Thyroid gland (tissue), 4 donors: ENCODE results near the gene FAM209B. TPM values are rescaled to one million over a fixed set of nuclear protein-coding genes. Genes with fewer than 3 reads are reported as not detected.
A peak's percentile ranks its signal among the peaks of the same experiment; 100 is the strongest.
"Not testable (repeated sequence)": the region's sequence is repeated elsewhere in the genome, so short reads cannot be mapped to it uniquely, and the experiment has no call there.

Source experiments
- DNase-seq, 2 donors: peaks; one replicate each; pipeline ENCODE4 v3.0.0-alpha.2; 2019
- H3K27ac ChIP-seq, 3 donors: fragments of 200-600 bp; sonication (generic); 1 replicate in 2 of 3; 2 replicates in 1 of 3; pipeline ENCODE4 v1.5.1; 2016 to 2019; ENCODE audit warnings: mild to moderate bottlenecking in 1 of 3, moderate library complexity in 1 of 3
- H3K27me3 ChIP-seq: fragments of 200-600 bp; sonication (generic); one replicate; pipeline ENCODE4 v1.5.1; 2019
- H3K36me3 ChIP-seq, 2 donors: fragments of 200-600 bp; sonication (generic); one replicate each; pipeline ENCODE4 v1.5.1; 2016 to 2019
- H3K4me1 ChIP-seq, 2 donors: fragments of 200-600 bp; sonication (generic); one replicate each; pipeline ENCODE4 v1.5.1; 2017 to 2019
- H3K4me3 ChIP-seq, 3 donors: fragments of 200-600 bp; sonication (generic); replicated peaks in 1 of 3; 1 replicate in 2 of 3; 2 replicates in 1 of 3; pipeline ENCODE4 v1.5.1; 2016; ENCODE audit warnings: mild to moderate bottlenecking in 1 of 3
- H3K9me3 ChIP-seq: fragments of 200-600 bp; sonication (generic); one replicate; pipeline ENCODE4 v1.5.1; 2017
- CTCF ChIP-seq, 6 experiments: fragments of 200-600 bp in 3 of 6; fragments of 450-650 bp in 3 of 6; sonication (generic) in 3 of 6; IDR thresholded peaks; one replicate each; pipeline ENCODE4 v1.5.1; 2016 to 2019; ENCODE audit warnings: antibody characterized with exemption in 6 of 6, mild to moderate bottlenecking in 2 of 6, inconsistent platforms in 1 of 6, moderate library complexity in 1 of 6
- POLR2A ChIP-seq, 2 donors: fragments of 450-650 bp; IDR thresholded peaks; one replicate each; pipeline ENCODE4 v1.6.1; 2017; ENCODE audit warnings: antibody characterized with exemption in 2 of 2, mild to moderate bottlenecking in 2 of 2, moderate library complexity in 1 of 2
- WGBS, 2 donors: methylation state at CpG; one replicate each; pipeline ENCODE4 v1.1.5; 2017; 5-methylcytosine and 5-hydroxymethylcytosine counted together
- intact Hi-C: fragments of 100-400 bp; cut with DNase I; formaldehyde crosslinking; loops from one replicate; pipeline ENCODE4 v1.15.1; 2023
- total RNA-seq, 4 donors: library from RNA; depleted of rRNA; stranded (reverse); fragments of >200 nt; gene quantifications; one replicate each; pipeline ENCODE4 v1.2.3, GENCODE V29; 2016

The FAM209B gene
- total RNA-seq, 4 donors from 2014 or later, result 0.56 TPM; not detected in 3

- Histone ChIP-seq H3K4me1 (peaks cover 0 to 11% of the 10 kb centered on the region in 2 donors), H3K36me3 (no peaks in the 10 kb centered on the region), H3K9me3 (no peaks in the 10 kb centered on the region), H3K4me3 (no peak overlapping the region), H3K27me3 (no peaks in the 10 kb centered on the region), H3K27ac (no peak overlapping the region)
- intact Hi-C loops, result no loop called here
- no peak for DNase-seq
- WGBS, 2 donors, result 74 to 76% methylated on average over 6 of the region's 6 CpGs
- no peak for TF ChIP-seq CTCF (IDR thresholded peaks at IDR 0.05)
- TF ChIP-seq POLR2A (IDR thresholded peaks at IDR 0.05), result no peak
These were observed 25.9 kb downstream of the FAM209B start for GRCh38 chr20:56558968-56559367.

GRCh38 chr20:56564526-56564925 is 31.5 kb downstream of the FAM209B start:
- intact Hi-C loops, H3K36me3 ChIP-seq, H3K27ac ChIP-seq, H3K9me3 ChIP-seq, H3K4me3 ChIP-seq, H3K4me1 ChIP-seq, H3K27me3 ChIP-seq: not testable (repeated sequence)
- 66 to 74% methylated on average over 6 of the region's 6 CpGs for WGBS, 2 donors
- peak; percentile 7 to 25 for DNase-seq

- Histone ChIP-seq H3K36me3 (no peaks in the 10 kb centered on the region), H3K27me3 (no peaks in the 10 kb centered on the region), H3K9me3 (no peaks in the 10 kb centered on the region), H3K4me3 (no peak overlapping the region), H3K4me1 (peaks cover 0 to 6% of the 10 kb centered on the region in 2 donors), H3K27ac (no peak overlapping the region)
- no peak for DNase-seq
- TF ChIP-seq CTCF (IDR thresholded peaks at IDR 0.05) (no peak), POLR2A (IDR thresholded peaks at IDR 0.05) (no peak)
- intact Hi-C loops, result no loop called here
- 91 to 95% methylated on average over 4 of the region's 4 CpGs for WGBS, 2 donors
These were observed 32.5 kb downstream of the FAM209B start for GRCh38 chr20:56565511-56565910.

GRCh38 chr20:56566621-56567020 is 33.6 kb downstream of the FAM209B start:
- WGBS, 2 donors, result 19 to 34% methylated on average over 3 of the region's 3 CpGs
- Histone ChIP-seq H3K36me3 (no peaks in the 10 kb centered on the region), H3K27me3 (no peaks in the 10 kb centered on the region), H3K4me1 (peaks cover 0 to 6% of the 10 kb centered on the region in 2 donors), H3K4me3 (no peak overlapping the region), H3K9me3 (no peaks in the 10 kb centered on the region), H3K27ac (no peak overlapping the region)
- intact Hi-C loops, result no loop called here
- TF ChIP-seq POLR2A (IDR thresholded peaks at IDR 0.05) (no peak), CTCF (IDR thresholded peaks at IDR 0.05) (no peak)
- no peak for DNase-seq

- H3K4me1 ChIP-seq, result peaks cover 0 to 6% of the 10 kb centered on the region in 2 donors
- TF ChIP-seq CTCF (IDR thresholded peaks at IDR 0.05) (no peak), POLR2A (IDR thresholded peaks at IDR 0.05) (no peak)
- DNase-seq, result no peak
- H3K36me3 ChIP-seq, result no peaks in the 10 kb centered on the region
- intact Hi-C loops, result no loop called here
- no peak overlapping the region for H3K4me3 ChIP-seq
- H3K27me3 ChIP-seq, result no peaks in the 10 kb centered on the region
- H3K27ac ChIP-seq, result no peak overlapping the region
- H3K9me3 ChIP-seq, result no peaks in the 10 kb centered on the region
- 0 to 69% methylated on average over 2 of the region's 2 CpGs for WGBS, 2 donors
These were observed 37.8 kb downstream of the FAM209B start for GRCh38 chr20:56570832-56571231.

- H3K36me3 ChIP-seq, result no peaks in the 10 kb centered on the region
- H3K4me1 ChIP-seq, result no peaks in the 10 kb centered on the region
- H3K9me3 ChIP-seq, result no peaks in the 10 kb centered on the region
- intact Hi-C loops, result no loop called here
- no peaks in the 10 kb centered on the region for H3K27me3 ChIP-seq
- TF ChIP-seq POLR2A (IDR thresholded peaks at IDR 0.05), result no peak
- TF ChIP-seq CTCF (IDR thresholded peaks at IDR 0.05), result no peak
- no peak overlapping the region for H3K4me3 ChIP-seq
- no peak overlapping the region for H3K27ac ChIP-seq
- DNase-seq, result no peak
- WGBS, 2 donors, result 88 to 90% methylated on average over 4 of the region's 4 CpGs
These were observed 39.1 kb downstream of the FAM209B start for GRCh38 chr20:56572172-56572571.
